ENCODE results near the gene SAMD13.

The SAMD13 gene

GRCh38 chr1:84301004-84301784 lies at the start of gene SAMD13:
SAMD13 (plus strand) TSS chr1:84301708; CDS start chr1:84303235, 1,527 bp downstream.
- DNase-seq, result peak; percentile 85

GRCh38 chr1:84253036-84253435 lies 48.5 kb upstream of the SAMD13 start:
- no peak for DNase-seq

- DNase-seq, result no peak
These were observed 47.6 kb upstream of the SAMD13 start for GRCh38 chr1:84253891-84254290.

GRCh38 chr1:84254703-84255238 lies 46.7 kb upstream of the SAMD13 start:
- no peak for DNase-seq

GRCh38 chr1:84255582-84255981 lies 45.9 kb upstream of the SAMD13 start:
- no peak for DNase-seq

- DNase-seq, result no peak
These were observed 43.9 kb upstream of the SAMD13 start for GRCh38 chr1:84257617-84258016.

GRCh38 chr1:84259376-84259775 lies 42.1 kb upstream of the SAMD13 start:
- peak; percentile 92 for DNase-seq

GRCh38 chr1:84259989-84260388 lies 41.5 kb upstream of the SAMD13 start:
- no peak for DNase-seq

GRCh38 chr1:84260852-84261518 lies 40.5 kb upstream of the SAMD13 start:
- DNase-seq, result peak; percentile 93

GRCh38 chr1:84264961-84265360 lies 36.5 kb upstream of the SAMD13 start:
- no peak for DNase-seq

GRCh38 chr1:84265867-84266266 lies 35.6 kb upstream of the SAMD13 start:
- no peak for DNase-seq

GRCh38 chr1:84266748-84267147 lies 34.8 kb upstream of the SAMD13 start:
- DNase-seq, result no peak

- DNase-seq, result no peak
These were observed 34.0 kb upstream of the SAMD13 start for GRCh38 chr1:84267476-84267875.

- no peak for DNase-seq
These were observed 33.2 kb upstream of the SAMD13 start for GRCh38 chr1:84268346-84268745.

- no peak for DNase-seq
These were observed 32.2 kb upstream of the SAMD13 start for GRCh38 chr1:84269306-84269705.

GRCh38 chr1:84271441-84272151 lies 29.9 kb upstream of the SAMD13 start:
- DNase-seq, result no peak

- peak; percentile 70 for DNase-seq
These were observed 29.1 kb upstream of the SAMD13 start for GRCh38 chr1:84272401-84272800.

GRCh38 chr1:84277343-84278059 lies 24.0 kb upstream of the SAMD13 start:
- DNase-seq, result no peak

- DNase-seq, result no peak
These were observed 22.6 kb upstream of the SAMD13 start for GRCh38 chr1:84278905-84279304.

- no peak for DNase-seq
These were observed 20.6 kb upstream of the SAMD13 start for GRCh38 chr1:84280912-84281311.

GRCh38 chr1:84282780-84283333 lies 18.7 kb upstream of the SAMD13 start:
- no peak for DNase-seq

- DNase-seq, result no peak
These were observed 18.1 kb upstream of the SAMD13 start for GRCh38 chr1:84283381-84283780.

- no peak for DNase-seq
These were observed 15.4 kb upstream of the SAMD13 start for GRCh38 chr1:84286071-84286470.

Data from NCI-H2081 treated with DMSO at 0.1 percent for 48 hours (cell line).